Neural cell (in vitro differentiated cells): ENCODE data around the gene PSMB7. TPM values are rescaled to one million over a fixed set of nuclear protein-coding genes. Genes with fewer than 3 reads are reported as not detected.
A peak's percentile ranks its signal among the peaks of the same experiment; 100 is the strongest.

Experiments
- H2AFZ ChIP-seq: fragments of 200-600, 300-800 bp; sonication (generic), shearing (Covaris generic); 2 replicates; pipeline ENCODE4 v1.6.0; 2014; ENCODE audit warnings: low read depth, mild to moderate bottlenecking, antibody characterized with exemption, low read length, moderate library complexity
- H3F3A ChIP-seq: fragments of 200-600 bp; shearing (Covaris generic); 2 replicates; pipeline ENCODE4 v1.6.1; 2016; ENCODE audit warnings: mild to moderate bottlenecking, moderate library complexity, mixed read lengths, antibody characterized with exemption, low read length; ENCODE audit not compliant: insufficient read depth, poor library complexity, severe bottlenecking
- H3K27ac ChIP-seq: fragments of 200-600, 300-800 bp; sonication (generic), shearing (Covaris generic); 2 replicates; pipeline ENCODE4 v1.5.1; 2014; ENCODE audit warnings: mild to moderate bottlenecking, low read length, moderate library complexity
- H3K27me3 ChIP-seq: fragments of 300-800, 200-600 bp; sonication (generic), shearing (Covaris generic); 2 replicates; pipeline ENCODE4 v1.6.0; 2014; ENCODE audit warnings: mild to moderate bottlenecking, low read depth, low read length, moderate library complexity; ENCODE audit not compliant: insufficient read depth
- H3K36me3 ChIP-seq: fragments of 300-800, 200-600 bp; sonication (generic), shearing (Covaris generic); 2 replicates; pipeline ENCODE4 v1.5.1; 2014; ENCODE audit warnings: mild to moderate bottlenecking, antibody characterized with exemption, low read length, moderate library complexity; ENCODE audit not compliant: insufficient read depth
- H3K4me2 ChIP-seq: fragments of 300-800, 200-600 bp; sonication (generic), shearing (Covaris generic); 2 replicates; pipeline ENCODE4 v1.6.0; 2014; ENCODE audit warnings: mild to moderate bottlenecking, low read length
- H3K4me3 ChIP-seq: fragments of 300-800, 200-600 bp; sonication (generic), shearing (Covaris generic); 2 replicates; pipeline ENCODE4 v1.5.1; 2014; ENCODE audit warnings: mild to moderate bottlenecking, low read length, moderate library complexity
- H3K79me2 ChIP-seq: fragments of 200-600 bp; shearing (Covaris generic); replicated peaks from 2 replicates; pipeline ENCODE4 v1.6.0; 2014; ENCODE audit warnings: mild to moderate bottlenecking, low read length, moderate library complexity; ENCODE audit not compliant: insufficient read depth
- H3K9ac ChIP-seq: fragments of 300-800, 200-600 bp; sonication (generic), shearing (Covaris generic); 2 replicates; pipeline ENCODE4 v1.6.1; 2016; ENCODE audit warnings: mild to moderate bottlenecking, low read length, mixed read lengths
- H3K9me2 ChIP-seq: fragments of 200-600 bp; shearing (Covaris generic); 2 replicates; pipeline ENCODE4 v1.6.1; 2016; ENCODE audit warnings: mild to moderate bottlenecking, low read length, mixed read lengths; ENCODE audit not compliant: insufficient read depth
- H3K9me3 ChIP-seq: fragments of 200-600, 300-800 bp; sonication (generic), shearing (Covaris generic); 2 replicates; pipeline ENCODE4 v1.6.1; 2016; ENCODE audit warnings: mild to moderate bottlenecking, mixed run types, low read length, moderate library complexity, mixed read lengths
- H4K20me1 ChIP-seq: fragments of 200-600 bp; shearing (Covaris generic); 2 replicates; pipeline ENCODE4 v1.6.1; 2016; ENCODE audit warnings: mild to moderate bottlenecking, mixed run types; ENCODE audit not compliant: insufficient read depth
- CTCF ChIP-seq: fragments of 450-650 bp; IDR thresholded peaks from 2 replicates; pipeline ENCODE4 v1.5.1; 2014; ENCODE audit warnings: antibody characterized with exemption, mild to moderate bottlenecking, moderate library complexity; ENCODE audit not compliant: poor library complexity, severe bottlenecking
- EP300 ChIP-seq: fragments of 450-650 bp; conservative IDR thresholded peaks from 2 replicates; pipeline ENCODE4 v1.6.1; 2014; ENCODE audit warnings: antibody characterized with exemption, mild to moderate bottlenecking, moderate library complexity; ENCODE audit not compliant: poor library complexity, severe bottlenecking
- EZH2 ChIP-seq: fragments of 200-600, 300-800 bp; shearing (Covaris generic), sonication (generic); IDR thresholded peaks from 2 replicates; pipeline ENCODE4 v1.6.1; 2014; ENCODE audit warnings: antibody characterized with exemption, low read length, borderline replicate concordance, mild to moderate bottlenecking; ENCODE audit not compliant: insufficient read depth, poor library complexity, severe bottlenecking
- MXI1 ChIP-seq: fragments of 450-650 bp; conservative IDR thresholded peaks from 2 replicates; pipeline ENCODE4 v1.6.1; 2014; ENCODE audit warnings: antibody characterized with exemption, mild to moderate bottlenecking; ENCODE audit not compliant: poor library complexity, severe bottlenecking
- POLR2AphosphoS5 ChIP-seq: IDR thresholded peaks from 2 replicates; pipeline ENCODE4 v1.6.1; 2012
- RAD21 ChIP-seq: fragments of 450-650 bp; conservative IDR thresholded peaks from 2 replicates; pipeline ENCODE4 v1.6.1; 2014; ENCODE audit warnings: antibody characterized with exemption, mild to moderate bottlenecking, moderate library complexity
- REST ChIP-seq: IDR thresholded peaks from 2 replicates; pipeline ENCODE4 v1.6.1; 2012; ENCODE audit warnings: borderline replicate concordance
- SMC3 ChIP-seq: fragments of 450-650 bp; conservative IDR thresholded peaks from 2 replicates; pipeline ENCODE4 v1.6.1; 2014; ENCODE audit warnings: antibody characterized with exemption, mild to moderate bottlenecking, moderate library complexity; ENCODE audit not compliant: poor library complexity
- TAF1 ChIP-seq: IDR thresholded peaks from 2 replicates; pipeline ENCODE4 v1.6.1; 2012; ENCODE audit warnings: low read depth
- polyA plus RNA-seq: library from polyadenylated mRNA; depleted of rRNA; stranded (reverse); fragments of >200 nt; gene quantifications from 2 replicates; pipeline ENCODE4 v1.2.3, GENCODE V29; 2014

Gene PSMB7
- polyA plus RNA-seq, 1 donor from 2014 or later = 363 TPM

GRCh38 chr9:124330011-124330697 is 85.1 kb downstream of the PSMB7 start:
- peak overlapping the region; percentile 45 for H3K9ac ChIP-seq
- no peak overlapping the region for H3K4me3 ChIP-seq
- no peaks in the 10 kb centered on the region for H3K27me3 ChIP-seq
- no peak overlapping the region for H3K4me2 ChIP-seq
- peak overlapping the region; percentile 53 for H3K27ac ChIP-seq
- H3K79me2 ChIP-seq = no peaks in the 10 kb centered on the region
- no peak overlapping the region for H2AFZ ChIP-seq
- H3K9me3 ChIP-seq = no peaks in the 10 kb centered on the region
- no peaks in the 10 kb centered on the region for H4K20me1 ChIP-seq
- TF ChIP-seq RAD21 (no peak), CTCF (no peak), EZH2 (no peak), TAF1 (no peak), SMC3 (no peak), EP300 (no peak), REST (no peak), POLR2AphosphoS5 (no peak), MXI1 (no peak)
- no peaks in the 10 kb centered on the region for H3K36me3 ChIP-seq
- H3F3A ChIP-seq = no peaks in the 10 kb centered on the region
- no peaks in the 10 kb centered on the region for H3K9me2 ChIP-seq

GRCh38 chr9:124329206-124329792 is 85.9 kb downstream of the PSMB7 start:
- Histone ChIP-seq H3K36me3 (no peaks in the 10 kb centered on the region), H3K79me2 (no peaks in the 10 kb centered on the region), H3K27ac (no peak overlapping the region), H3K9me3 (no peaks in the 10 kb centered on the region), H2AFZ (no peak overlapping the region), H3K27me3 (no peaks in the 10 kb centered on the region), H3K4me2 (no peak overlapping the region), H4K20me1 (no peaks in the 10 kb centered on the region), H3K4me3 (no peak overlapping the region), H3K9me2 (no peaks in the 10 kb centered on the region), H3F3A (no peaks in the 10 kb centered on the region), H3K9ac (no peak overlapping the region)
- TF ChIP-seq EP300 = no peak
- no peak for TF ChIP-seq POLR2AphosphoS5
- TF ChIP-seq TAF1 = no peak
- no peak for TF ChIP-seq RAD21
- no peak for TF ChIP-seq REST
- no peak for TF ChIP-seq CTCF
- no peak for TF ChIP-seq SMC3
- TF ChIP-seq MXI1 = no peak
- no peak for TF ChIP-seq EZH2
